ENCODE data around the gene ST6GALNAC5. TPM values are rescaled to one million over a fixed set of nuclear protein-coding genes. Genes with fewer than 3 reads are reported as not detected.
"Not testable (repeated sequence)": the region's sequence is repeated elsewhere in the genome, so short reads cannot be mapped to it uniquely, and the experiment has no call there.

The ST6GALNAC5 gene
- total RNA-seq, 1 experiment from 2014 or later, result 2.0 TPM

DNA sequence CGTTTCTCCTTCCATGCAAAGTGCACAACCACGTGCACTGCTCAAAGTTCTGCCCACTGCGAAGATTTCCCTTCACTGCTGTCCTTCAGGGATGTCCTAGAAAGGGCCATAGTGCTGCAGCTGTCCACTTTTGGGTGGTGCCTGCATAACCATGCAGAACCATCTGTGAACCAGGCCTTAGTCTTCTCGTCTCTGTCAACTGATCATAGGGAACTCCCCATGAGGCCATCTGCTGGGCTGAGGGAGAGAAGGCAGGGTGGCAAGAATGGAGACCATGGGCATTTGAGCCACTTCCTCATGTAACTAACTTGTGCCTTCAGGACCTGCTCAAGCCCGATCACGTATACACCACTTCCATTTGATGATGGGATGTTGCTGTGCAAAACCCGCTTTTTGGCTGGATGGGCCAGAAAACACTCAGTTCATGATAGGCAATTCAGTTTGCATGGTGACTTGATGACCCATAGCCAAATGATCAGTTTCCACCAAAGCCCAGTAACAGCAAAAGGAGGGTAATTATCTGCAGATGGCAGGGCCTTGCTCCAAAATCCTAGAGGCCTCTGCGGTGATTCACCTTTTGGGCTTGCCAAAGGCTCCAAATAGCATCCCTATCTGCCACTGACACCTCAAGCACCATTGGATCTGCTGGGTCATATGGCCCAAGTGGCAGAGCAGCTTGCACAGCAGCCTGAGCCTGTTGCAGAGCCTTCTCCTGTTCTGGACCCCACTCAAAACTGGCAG lies 9.5 kb downstream of the ST6GALNAC5 start:
- Mint-ChIP-seq H3K4me1 (ENCODE audit: low read depth, unreplicated experiment) (no peaks in the 10 kb centered on the region), H3K27me3 (ENCODE audit: unreplicated experiment) (no peaks in the 10 kb centered on the region), H3K27ac (ENCODE audit: unreplicated experiment) (no peak overlapping the region), H3K9me3 (ENCODE audit: low read depth, unreplicated experiment) (peaks cover 8% of the 10 kb centered on the region), H3K36me3 (ENCODE audit: insufficient read depth, unreplicated experiment) (no peaks in the 10 kb centered on the region), H3K4me3 (ENCODE audit: low read depth, unreplicated experiment) (no peak overlapping the region)
- CTCF ChIA-PET, result no interaction called here
- intact Hi-C loops (cut with micrococcal nuclease; ENCODE audit: unreplicated experiment), result no loop called here
- no TSS peak for BruUV-seq (replicated peaks)
- no peak for DNase-seq
- TF ChIP-seq, protein P1, sequence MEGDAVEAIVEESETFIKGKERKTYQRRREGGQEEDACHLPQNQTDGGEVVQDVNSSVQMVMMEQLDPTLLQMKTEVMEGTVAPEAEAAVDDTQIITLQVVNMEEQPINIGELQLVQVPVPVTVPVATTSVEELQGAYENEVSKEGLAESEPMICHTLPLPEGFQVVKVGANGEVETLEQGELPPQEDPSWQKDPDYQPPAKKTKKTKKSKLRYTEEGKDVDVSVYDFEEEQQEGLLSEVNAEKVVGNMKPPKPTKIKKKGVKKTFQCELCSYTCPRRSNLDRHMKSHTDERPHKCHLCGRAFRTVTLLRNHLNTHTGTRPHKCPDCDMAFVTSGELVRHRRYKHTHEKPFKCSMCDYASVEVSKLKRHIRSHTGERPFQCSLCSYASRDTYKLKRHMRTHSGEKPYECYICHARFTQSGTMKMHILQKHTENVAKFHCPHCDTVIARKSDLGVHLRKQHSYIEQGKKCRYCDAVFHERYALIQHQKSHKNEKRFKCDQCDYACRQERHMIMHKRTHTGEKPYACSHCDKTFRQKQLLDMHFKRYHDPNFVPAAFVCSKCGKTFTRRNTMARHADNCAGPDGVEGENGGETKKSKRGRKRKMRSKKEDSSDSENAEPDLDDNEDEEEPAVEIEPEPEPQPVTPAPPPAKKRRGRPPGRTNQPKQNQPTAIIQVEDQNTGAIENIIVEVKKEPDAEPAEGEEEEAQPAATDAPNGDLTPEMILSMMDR (IDR thresholded peaks at IDR 0.05; ENCODE audit: unreplicated experiment), result no peak

DNA sequence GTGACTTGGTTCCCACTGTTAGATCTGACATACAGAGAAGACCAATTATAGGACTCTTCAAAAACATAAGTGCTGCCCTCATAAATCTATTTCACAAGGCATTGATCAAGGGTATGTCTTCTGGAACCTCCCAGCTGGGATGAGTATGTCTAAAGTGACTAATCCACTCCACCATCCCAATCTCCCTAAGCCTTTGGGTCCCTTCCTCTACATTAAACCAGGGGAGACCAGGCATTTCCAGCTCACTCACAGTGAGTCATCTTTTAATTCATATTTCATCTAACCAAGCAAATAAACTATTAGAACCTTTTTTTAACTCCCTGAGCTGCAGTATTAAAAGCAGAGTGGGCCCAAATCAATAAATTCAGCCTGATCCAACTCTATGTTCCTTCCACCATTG lies 11.7 kb downstream of the ST6GALNAC5 start:
- DNase-seq; H3K4me1 Mint-ChIP-seq (ENCODE audit: low read depth, unreplicated experiment); H3K9me3 Mint-ChIP-seq (ENCODE audit: low read depth, unreplicated experiment); H3K27me3 Mint-ChIP-seq (ENCODE audit: unreplicated experiment); H3K36me3 Mint-ChIP-seq (ENCODE audit: insufficient read depth, unreplicated experiment); intact Hi-C loops (cut with micrococcal nuclease; ENCODE audit: unreplicated experiment); CTCF ChIA-PET; BruUV-seq (replicated peaks); H3K27ac Mint-ChIP-seq (ENCODE audit: unreplicated experiment); H3K4me3 Mint-ChIP-seq (ENCODE audit: low read depth, unreplicated experiment): not testable (repeated sequence)

DNA sequence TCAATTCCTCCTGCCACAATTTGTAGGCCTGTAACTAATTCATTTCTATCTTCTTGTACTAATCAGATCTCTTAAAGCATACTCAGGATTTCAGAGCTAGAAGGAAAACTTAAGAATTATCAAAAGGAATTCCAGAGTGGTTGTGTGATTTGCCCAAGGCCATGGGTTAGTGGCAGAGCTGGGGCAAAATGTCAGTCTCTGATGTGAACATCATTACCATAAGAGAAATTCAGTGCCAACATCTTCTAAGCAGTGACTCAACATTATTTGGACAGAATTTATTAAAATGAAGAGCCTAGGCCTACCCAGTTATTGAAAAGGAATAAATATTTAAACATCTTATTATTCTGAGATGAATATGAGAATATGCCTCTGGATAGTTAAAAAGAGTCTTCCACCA lies 14.5 kb downstream of the ST6GALNAC5 start:
- DNase-seq, result no peak
- Mint-ChIP-seq H3K27me3 (ENCODE audit: unreplicated experiment) (no peaks in the 10 kb centered on the region), H3K36me3 (ENCODE audit: insufficient read depth, unreplicated experiment) (no peaks in the 10 kb centered on the region), H3K9me3 (ENCODE audit: low read depth, unreplicated experiment) (peaks cover 2% of the 10 kb centered on the region), H3K27ac (ENCODE audit: unreplicated experiment) (no peak overlapping the region), H3K4me1 (ENCODE audit: low read depth, unreplicated experiment) (no peaks in the 10 kb centered on the region), H3K4me3 (ENCODE audit: low read depth, unreplicated experiment) (no peak overlapping the region)
- BruUV-seq (replicated peaks), result no TSS peak
- TF ChIP-seq, protein P1 (IDR thresholded peaks at IDR 0.05; ENCODE audit: unreplicated experiment), result no peak
- intact Hi-C loops (cut with micrococcal nuclease; ENCODE audit: unreplicated experiment), result no loop called here
- CTCF ChIA-PET, result no interaction called here

DNA sequence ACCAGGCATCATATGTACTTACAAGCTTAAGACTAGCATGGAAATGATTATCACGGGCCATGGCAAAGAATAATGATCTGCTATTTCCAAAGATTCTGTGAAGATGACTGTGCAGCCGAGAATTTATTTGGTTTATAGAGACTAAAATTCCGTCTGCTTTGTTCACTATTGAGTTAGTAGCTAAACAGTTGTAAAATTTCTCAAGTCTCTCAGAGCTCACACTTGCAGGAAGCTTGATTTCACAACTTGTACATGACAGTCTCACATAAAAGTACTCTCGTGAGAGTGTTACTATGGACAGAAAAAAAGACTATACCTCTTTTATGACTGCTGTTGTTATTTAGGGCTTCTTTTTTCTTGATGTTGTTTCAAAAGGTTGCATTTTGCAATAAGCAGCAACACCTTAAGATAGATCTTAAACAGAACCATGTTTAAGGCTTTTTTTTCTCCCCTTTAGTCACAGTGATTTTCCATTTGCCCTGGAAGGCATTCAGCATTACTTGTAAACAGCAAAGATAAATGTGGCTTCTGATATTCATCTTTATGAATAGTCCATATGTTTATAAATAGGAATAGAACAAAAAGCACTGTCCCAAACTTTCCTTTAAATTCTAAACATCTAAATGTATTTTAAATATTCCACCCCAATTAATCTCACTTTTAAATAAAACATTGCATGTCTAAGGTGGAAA lies 24.8 kb downstream of the ST6GALNAC5 start:
- Mint-ChIP-seq H3K4me1 (ENCODE audit: low read depth, unreplicated experiment) (no peaks in the 10 kb centered on the region), H3K27me3 (ENCODE audit: unreplicated experiment) (no peaks in the 10 kb centered on the region), H3K36me3 (ENCODE audit: insufficient read depth, unreplicated experiment) (no peaks in the 10 kb centered on the region), H3K4me3 (ENCODE audit: low read depth, unreplicated experiment) (no peak overlapping the region), H3K27ac (ENCODE audit: unreplicated experiment) (no peak overlapping the region), H3K9me3 (ENCODE audit: low read depth, unreplicated experiment) (no peaks in the 10 kb centered on the region)
- CTCF ChIA-PET, result no interaction called here
- no TSS peak for BruUV-seq (replicated peaks)
- TF ChIP-seq, protein P1 (IDR thresholded peaks at IDR 0.05; ENCODE audit: unreplicated experiment), result no peak
- intact Hi-C loops (cut with micrococcal nuclease; ENCODE audit: unreplicated experiment), result no loop called here
- DNase-seq, result no peak

DNA sequence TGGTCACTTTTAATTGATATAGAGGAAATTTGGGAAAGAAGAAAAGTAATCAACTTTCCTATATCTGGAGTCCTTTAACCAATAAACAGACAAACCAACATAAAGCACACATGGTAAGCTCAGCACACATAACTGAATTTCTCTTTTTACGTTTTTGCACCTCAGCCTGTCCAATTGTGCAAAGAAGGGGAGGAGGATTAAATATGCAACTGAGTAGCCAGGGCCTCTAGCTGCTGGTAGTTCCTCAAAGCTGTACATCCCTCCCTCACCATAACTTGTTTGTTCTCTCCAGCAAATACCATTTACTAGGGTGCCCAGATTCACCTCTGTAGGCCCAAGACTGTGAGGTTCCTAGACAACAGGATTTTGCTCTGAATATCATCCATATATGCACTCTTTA lies 25.4 kb downstream of the ST6GALNAC5 start:
- no peak for DNase-seq
- Mint-ChIP-seq H3K27me3 (ENCODE audit: unreplicated experiment) (no peaks in the 10 kb centered on the region), H3K36me3 (ENCODE audit: insufficient read depth, unreplicated experiment) (no peaks in the 10 kb centered on the region), H3K4me3 (ENCODE audit: low read depth, unreplicated experiment) (no peak overlapping the region), H3K27ac (ENCODE audit: unreplicated experiment) (no peak overlapping the region), H3K4me1 (ENCODE audit: low read depth, unreplicated experiment) (no peaks in the 10 kb centered on the region), H3K9me3 (ENCODE audit: low read depth, unreplicated experiment) (no peaks in the 10 kb centered on the region)
- intact Hi-C loops (cut with micrococcal nuclease; ENCODE audit: unreplicated experiment), result no loop called here
- CTCF ChIA-PET, result no interaction called here
- BruUV-seq (replicated peaks), result no TSS peak
- TF ChIP-seq, protein P1 (IDR thresholded peaks at IDR 0.05; ENCODE audit: unreplicated experiment), result no peak
